ENCODE measurements around the gene MAGOH.

- TF ChIP-seq CTCF (optimal IDR thresholded peaks at IDR 0.05 in 1 of 3, IDR thresholded peaks at IDR 0.05 in 1 of 3, conservative IDR thresholded peaks at IDR 0.05 in 1 of 3; ENCODE audit: extremely low read depth in 1 of 3, insufficient read depth in 2 of 3, low read length in 3 of 3) (no peak), EZH2 (IDR thresholded peaks at IDR 0.05; ENCODE audit: low read length) (no peak)
These were observed 32.6 kb upstream of the MAGOH start for GRCh38 chr1:53270873-53271272.
